ENCODE results near the gene RAPSN.
A peak's percentile ranks its signal among the peaks of the same experiment; 100 is the strongest.

Gene RAPSN

DNA sequence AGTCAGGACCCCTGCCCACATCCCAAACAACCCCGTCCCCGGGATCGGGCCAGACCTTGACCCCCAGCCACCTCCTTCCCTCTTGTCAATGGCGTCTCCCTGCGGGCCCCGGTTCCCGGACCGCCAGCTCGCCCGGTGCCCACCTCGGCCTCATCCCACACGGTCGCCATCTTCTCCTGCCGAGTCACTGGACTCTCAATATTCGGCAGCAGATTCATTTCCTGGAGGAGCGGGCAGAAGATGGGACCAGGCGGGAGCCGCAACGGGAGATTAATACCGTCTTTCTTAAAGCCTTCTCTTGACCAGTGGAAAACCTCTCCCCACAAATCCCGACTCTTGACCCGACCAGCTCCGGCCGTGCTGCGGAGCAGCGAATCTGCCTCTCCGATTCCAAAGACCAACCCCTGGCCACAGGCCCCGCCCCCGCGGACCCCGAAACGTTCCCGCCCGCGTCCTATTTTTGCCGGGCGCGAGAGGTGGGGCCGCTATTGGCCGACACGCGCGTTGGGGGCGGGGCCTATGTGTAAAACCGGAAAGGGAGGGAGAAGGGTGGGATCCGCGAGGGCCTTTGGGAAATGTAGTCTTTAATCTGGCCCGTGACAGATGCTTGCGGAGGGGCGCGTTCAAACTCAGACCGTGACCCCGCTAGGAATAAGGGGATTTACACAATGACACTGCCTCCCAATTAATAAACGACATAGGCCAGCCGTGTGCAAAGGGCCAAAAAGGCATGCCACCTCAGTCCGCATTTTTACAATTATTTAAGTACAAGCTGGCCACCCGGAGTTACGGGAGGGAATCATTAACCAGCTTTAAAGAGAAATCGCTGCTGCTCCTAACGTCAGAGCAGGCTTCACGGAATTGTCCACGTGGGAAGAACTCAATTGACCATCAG is 22.6 kb downstream of the RAPSN start, which contains the start of gene PSMC3:
PSMC3 (minus strand) TSS at position 378 of the 895 bp plus-strand sequence; CDS start at position 218, 160 bp downstream.
- TF ChIP-seq, protein P1, sequence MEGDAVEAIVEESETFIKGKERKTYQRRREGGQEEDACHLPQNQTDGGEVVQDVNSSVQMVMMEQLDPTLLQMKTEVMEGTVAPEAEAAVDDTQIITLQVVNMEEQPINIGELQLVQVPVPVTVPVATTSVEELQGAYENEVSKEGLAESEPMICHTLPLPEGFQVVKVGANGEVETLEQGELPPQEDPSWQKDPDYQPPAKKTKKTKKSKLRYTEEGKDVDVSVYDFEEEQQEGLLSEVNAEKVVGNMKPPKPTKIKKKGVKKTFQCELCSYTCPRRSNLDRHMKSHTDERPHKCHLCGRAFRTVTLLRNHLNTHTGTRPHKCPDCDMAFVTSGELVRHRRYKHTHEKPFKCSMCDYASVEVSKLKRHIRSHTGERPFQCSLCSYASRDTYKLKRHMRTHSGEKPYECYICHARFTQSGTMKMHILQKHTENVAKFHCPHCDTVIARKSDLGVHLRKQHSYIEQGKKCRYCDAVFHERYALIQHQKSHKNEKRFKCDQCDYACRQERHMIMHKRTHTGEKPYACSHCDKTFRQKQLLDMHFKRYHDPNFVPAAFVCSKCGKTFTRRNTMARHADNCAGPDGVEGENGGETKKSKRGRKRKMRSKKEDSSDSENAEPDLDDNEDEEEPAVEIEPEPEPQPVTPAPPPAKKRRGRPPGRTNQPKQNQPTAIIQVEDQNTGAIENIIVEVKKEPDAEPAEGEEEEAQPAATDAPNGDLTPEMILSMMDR (IDR thresholded peaks at IDR 0.05; ENCODE audit: low read depth, low read length): no peak
- DNase-seq (ENCODE audit: extremely low read depth, low read depth): peak; percentile 84

DNA sequence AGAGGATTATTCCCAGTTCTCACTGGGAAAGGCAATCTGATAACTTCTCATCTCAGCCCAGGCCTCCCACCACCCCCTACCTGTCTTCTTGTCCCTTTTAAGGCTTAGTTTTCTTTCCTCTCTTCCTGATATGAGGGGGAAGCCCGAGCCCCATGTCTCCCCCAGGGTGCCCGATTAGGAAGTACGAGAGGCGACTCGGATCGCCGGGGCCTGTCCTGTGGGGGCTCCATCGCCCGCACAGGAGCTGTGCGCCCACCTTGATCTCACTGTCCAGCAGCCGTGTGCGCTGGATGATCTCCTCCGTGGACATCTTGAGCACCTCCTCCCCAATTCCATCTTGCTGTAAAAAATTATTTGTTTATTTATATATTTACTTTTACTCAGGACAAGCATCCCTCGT is 23.3 kb downstream of the RAPSN start:
- no peak for DNase-seq (ENCODE audit: extremely low read depth, low read depth)
- TF ChIP-seq, protein P1 (IDR thresholded peaks at IDR 0.05; ENCODE audit: low read depth, low read length): no peak

DNA sequence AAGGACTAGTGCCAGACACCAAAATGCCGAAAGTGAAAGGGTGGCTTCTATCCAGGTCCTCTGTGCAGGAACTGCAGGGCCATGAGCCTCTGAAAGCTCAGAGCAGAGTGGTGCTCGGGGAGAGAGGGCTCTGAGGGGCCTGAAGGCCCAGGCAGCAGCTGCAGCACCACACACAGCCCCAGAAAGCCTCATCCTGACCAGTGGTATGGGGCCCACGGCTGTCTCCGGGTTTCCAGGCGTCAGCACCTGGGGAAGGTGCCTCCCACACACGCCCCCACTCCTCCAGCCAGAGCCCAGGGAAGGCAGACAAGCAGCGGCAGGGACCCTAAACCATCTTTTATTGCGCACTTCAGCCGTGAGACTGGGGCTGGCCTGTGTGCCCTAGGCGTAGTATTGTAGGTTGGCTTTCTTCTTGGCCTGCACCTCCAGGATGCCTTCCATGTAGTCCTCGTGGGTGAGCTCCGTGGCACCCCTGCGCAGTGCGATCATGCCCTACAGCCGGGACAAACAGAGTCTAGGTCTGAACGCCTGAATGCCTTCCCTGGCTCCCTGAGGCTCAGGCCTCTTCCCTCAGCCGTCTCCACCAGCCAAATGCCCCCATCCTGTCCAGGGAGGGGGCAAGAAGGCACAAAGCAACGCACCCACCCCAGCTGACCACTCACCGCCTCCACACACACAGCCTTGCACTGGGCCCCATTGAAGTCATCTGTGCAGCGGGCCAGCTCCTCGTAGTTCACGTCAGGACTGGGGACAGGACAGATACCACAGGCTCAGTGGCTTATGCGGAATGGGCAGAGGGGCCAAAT is 30.3 kb downstream of the RAPSN start:
- no peak for DNase-seq (ENCODE audit: extremely low read depth, low read depth)
- TF ChIP-seq, protein P1 (IDR thresholded peaks at IDR 0.05; ENCODE audit: low read depth, low read length): no peak

DNA sequence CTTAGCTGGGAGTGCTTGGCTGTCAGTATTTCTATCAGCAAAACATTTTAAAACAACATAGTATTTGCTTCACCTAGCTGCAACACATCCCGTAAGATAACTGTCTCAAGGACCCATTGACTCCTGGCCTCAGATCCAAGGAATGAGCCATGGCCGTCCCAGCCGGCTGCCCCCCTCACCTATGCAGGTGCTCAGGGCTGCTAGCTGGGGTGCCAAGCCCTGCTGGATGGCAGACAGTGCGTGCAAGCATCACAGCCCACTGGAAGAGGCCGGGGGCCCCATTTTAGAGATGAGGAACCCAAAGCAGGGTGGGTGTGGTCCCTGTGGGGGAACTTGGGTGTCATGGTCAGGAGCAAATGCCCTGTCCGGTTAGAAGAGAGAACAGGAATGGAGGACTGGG is 31.2 kb downstream of the RAPSN start:
- DNase-seq (ENCODE audit: extremely low read depth, low read depth): no peak
- TF ChIP-seq, protein P1 (IDR thresholded peaks at IDR 0.05; ENCODE audit: low read depth, low read length): no peak

DNA sequence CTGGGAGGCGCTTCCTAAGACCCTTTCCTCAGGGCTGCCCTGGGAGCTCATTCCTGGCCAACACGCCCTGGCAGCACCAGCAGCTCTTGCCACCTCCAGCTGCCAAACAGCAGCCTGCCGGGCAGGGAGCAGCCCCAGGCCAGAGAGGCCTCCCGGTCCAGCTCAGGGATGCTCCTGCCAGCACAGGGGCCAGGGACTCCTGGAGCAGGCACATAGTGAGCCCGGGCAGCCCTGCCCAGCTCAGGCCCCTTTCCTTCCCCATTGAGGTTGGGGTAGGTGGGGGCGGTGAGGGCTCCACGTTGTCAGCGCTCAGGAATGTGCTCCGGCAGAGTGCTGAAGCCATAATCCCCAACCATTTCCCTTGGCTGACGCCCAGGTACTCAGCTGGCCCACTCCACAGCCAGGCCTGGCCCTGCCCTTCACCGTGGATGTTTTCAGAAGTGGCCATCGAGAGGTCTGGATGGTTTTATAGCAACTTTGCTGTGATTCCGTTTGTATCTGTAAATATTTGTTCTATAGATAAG is 32.9 kb downstream of the RAPSN start:
- TF ChIP-seq, protein P1 (IDR thresholded peaks at IDR 0.05; ENCODE audit: low read depth, low read length): no peak
- peak; percentile 81 for DNase-seq (ENCODE audit: extremely low read depth, low read depth)

DNA sequence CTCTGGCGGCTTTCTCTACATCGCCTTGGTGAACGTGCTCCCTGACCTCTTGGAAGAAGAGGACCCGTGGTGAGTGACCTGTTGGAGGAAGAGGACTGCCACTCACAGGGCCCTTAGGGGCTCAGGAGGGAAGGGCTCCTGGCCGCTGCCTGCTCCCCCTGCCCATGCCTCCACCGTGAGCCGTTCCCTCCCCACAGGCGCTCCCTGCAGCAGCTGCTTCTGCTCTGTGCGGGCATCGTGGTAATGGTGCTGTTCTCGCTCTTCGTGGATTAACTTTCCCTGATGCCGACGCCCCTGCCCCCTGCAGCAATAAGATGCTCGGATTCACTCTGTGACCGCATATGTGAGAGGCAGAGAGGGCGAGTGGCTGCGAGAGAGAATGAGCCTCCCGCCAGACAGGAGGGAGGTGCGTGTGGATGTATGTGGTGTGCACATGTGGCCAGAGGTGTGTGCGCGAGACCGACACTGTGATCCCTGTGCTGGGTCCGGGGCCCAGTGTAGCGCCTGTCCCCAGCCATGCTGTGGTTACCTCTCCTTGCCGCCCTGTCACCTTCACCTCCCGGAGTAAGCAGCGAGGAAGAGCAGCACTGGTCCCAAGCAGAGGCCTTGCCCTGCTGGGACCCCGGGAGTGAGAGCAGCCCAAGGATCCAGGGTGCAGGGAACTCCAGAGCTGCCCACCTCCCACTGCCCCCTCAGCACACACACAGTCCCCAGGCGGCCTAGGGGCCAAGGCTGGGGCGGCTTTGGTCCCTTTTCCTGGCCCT is 33.7 kb downstream of the RAPSN start:
- TF ChIP-seq, protein P1 (IDR thresholded peaks at IDR 0.05; ENCODE audit: low read depth, low read length): no peak
- DNase-seq (ENCODE audit: extremely low read depth, low read depth): no peak
